Neural cell (in vitro differentiated cells): ENCODE results near the gene ARHGEF7. TPM values are rescaled to one million over a fixed set of nuclear protein-coding genes. Genes with fewer than 3 reads are reported as not detected.
"Not testable (repeated sequence)": the region's sequence is repeated elsewhere in the genome, so short reads cannot be mapped to it uniquely, and the experiment has no call there.

Experiments used
- H2AFZ ChIP-seq: fragments of 200-600, 300-800 bp; sonication (generic), shearing (Covaris generic); 2 replicates; pipeline ENCODE4 v1.6.0; 2014; ENCODE audit warnings: low read depth, mild to moderate bottlenecking, antibody characterized with exemption, low read length, moderate library complexity
- H3F3A ChIP-seq: fragments of 200-600 bp; shearing (Covaris generic); 2 replicates; pipeline ENCODE4 v1.6.1; 2016; ENCODE audit warnings: mild to moderate bottlenecking, moderate library complexity, mixed read lengths, antibody characterized with exemption, low read length; ENCODE audit not compliant: insufficient read depth, poor library complexity, severe bottlenecking
- H3K27ac ChIP-seq: fragments of 200-600, 300-800 bp; sonication (generic), shearing (Covaris generic); 2 replicates; pipeline ENCODE4 v1.5.1; 2014; ENCODE audit warnings: mild to moderate bottlenecking, low read length, moderate library complexity
- H3K27me3 ChIP-seq: fragments of 300-800, 200-600 bp; sonication (generic), shearing (Covaris generic); 2 replicates; pipeline ENCODE4 v1.6.0; 2014; ENCODE audit warnings: mild to moderate bottlenecking, low read depth, low read length, moderate library complexity; ENCODE audit not compliant: insufficient read depth
- H3K36me3 ChIP-seq: fragments of 300-800, 200-600 bp; sonication (generic), shearing (Covaris generic); 2 replicates; pipeline ENCODE4 v1.5.1; 2014; ENCODE audit warnings: mild to moderate bottlenecking, antibody characterized with exemption, low read length, moderate library complexity; ENCODE audit not compliant: insufficient read depth
- H3K4me2 ChIP-seq: fragments of 300-800, 200-600 bp; sonication (generic), shearing (Covaris generic); 2 replicates; pipeline ENCODE4 v1.6.0; 2014; ENCODE audit warnings: mild to moderate bottlenecking, low read length
- H3K4me3 ChIP-seq: fragments of 300-800, 200-600 bp; sonication (generic), shearing (Covaris generic); 2 replicates; pipeline ENCODE4 v1.5.1; 2014; ENCODE audit warnings: mild to moderate bottlenecking, low read length, moderate library complexity
- H3K79me2 ChIP-seq: fragments of 200-600 bp; shearing (Covaris generic); replicated peaks from 2 replicates; pipeline ENCODE4 v1.6.0; 2014; ENCODE audit warnings: mild to moderate bottlenecking, low read length, moderate library complexity; ENCODE audit not compliant: insufficient read depth
- H3K9ac ChIP-seq: fragments of 300-800, 200-600 bp; sonication (generic), shearing (Covaris generic); 2 replicates; pipeline ENCODE4 v1.6.1; 2016; ENCODE audit warnings: mild to moderate bottlenecking, low read length, mixed read lengths
- H3K9me2 ChIP-seq: fragments of 200-600 bp; shearing (Covaris generic); 2 replicates; pipeline ENCODE4 v1.6.1; 2016; ENCODE audit warnings: mild to moderate bottlenecking, low read length, mixed read lengths; ENCODE audit not compliant: insufficient read depth
- H3K9me3 ChIP-seq: fragments of 200-600, 300-800 bp; sonication (generic), shearing (Covaris generic); 2 replicates; pipeline ENCODE4 v1.6.1; 2016; ENCODE audit warnings: mild to moderate bottlenecking, mixed run types, low read length, moderate library complexity, mixed read lengths
- H4K20me1 ChIP-seq: fragments of 200-600 bp; shearing (Covaris generic); 2 replicates; pipeline ENCODE4 v1.6.1; 2016; ENCODE audit warnings: mild to moderate bottlenecking, mixed run types; ENCODE audit not compliant: insufficient read depth
- CTCF ChIP-seq: fragments of 450-650 bp; IDR thresholded peaks from 2 replicates; pipeline ENCODE4 v1.5.1; 2014; ENCODE audit warnings: antibody characterized with exemption, mild to moderate bottlenecking, moderate library complexity; ENCODE audit not compliant: poor library complexity, severe bottlenecking
- EP300 ChIP-seq: fragments of 450-650 bp; conservative IDR thresholded peaks from 2 replicates; pipeline ENCODE4 v1.6.1; 2014; ENCODE audit warnings: antibody characterized with exemption, mild to moderate bottlenecking, moderate library complexity; ENCODE audit not compliant: poor library complexity, severe bottlenecking
- EZH2 ChIP-seq: fragments of 200-600, 300-800 bp; shearing (Covaris generic), sonication (generic); IDR thresholded peaks from 2 replicates; pipeline ENCODE4 v1.6.1; 2014; ENCODE audit warnings: antibody characterized with exemption, low read length, borderline replicate concordance, mild to moderate bottlenecking; ENCODE audit not compliant: insufficient read depth, poor library complexity, severe bottlenecking
- MXI1 ChIP-seq: fragments of 450-650 bp; conservative IDR thresholded peaks from 2 replicates; pipeline ENCODE4 v1.6.1; 2014; ENCODE audit warnings: antibody characterized with exemption, mild to moderate bottlenecking; ENCODE audit not compliant: poor library complexity, severe bottlenecking
- RAD21 ChIP-seq: fragments of 450-650 bp; conservative IDR thresholded peaks from 2 replicates; pipeline ENCODE4 v1.6.1; 2014; ENCODE audit warnings: antibody characterized with exemption, mild to moderate bottlenecking, moderate library complexity
- SMC3 ChIP-seq: fragments of 450-650 bp; conservative IDR thresholded peaks from 2 replicates; pipeline ENCODE4 v1.6.1; 2014; ENCODE audit warnings: antibody characterized with exemption, mild to moderate bottlenecking, moderate library complexity; ENCODE audit not compliant: poor library complexity
- TAF1 ChIP-seq: IDR thresholded peaks from 2 replicates; pipeline ENCODE4 v1.6.1; 2012; ENCODE audit warnings: low read depth
- polyA plus RNA-seq: library from polyadenylated mRNA; depleted of rRNA; stranded (reverse); fragments of >200 nt; gene quantifications from 2 replicates; pipeline ENCODE4 v1.2.3, GENCODE V29; 2014
- TF ChIP-seq, protein P1 (sequence below): IDR thresholded peaks from 2 replicates; pipeline ENCODE4 v1.6.1; 2012; ENCODE audit warnings: borderline replicate concordance

The ARHGEF7 gene
- polyA plus RNA-seq, 1 donor from 2014 or later: 155 TPM

DNA sequence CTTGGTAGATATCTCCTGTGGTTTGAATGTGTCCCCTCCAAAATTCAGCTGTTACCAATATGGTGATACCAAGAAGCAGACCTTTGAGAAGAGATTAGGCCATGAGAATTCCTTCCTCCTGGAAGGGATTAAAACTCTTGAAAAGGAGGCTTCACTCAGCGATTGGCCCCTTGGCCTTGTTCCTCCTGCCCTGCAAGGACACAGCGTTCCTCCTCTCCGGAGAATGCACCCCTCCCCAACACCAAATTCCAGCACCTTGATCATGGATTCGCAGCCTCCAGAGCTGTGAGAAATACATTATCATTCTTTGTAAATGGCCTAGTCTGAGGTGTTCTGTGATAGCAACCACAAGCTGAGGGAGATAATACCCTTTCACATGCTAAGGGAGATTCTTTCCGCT is 34.5 kb upstream of the ARHGEF7 start:
- Histone ChIP-seq H3F3A (no peaks in the 10 kb centered on the region), H3K27me3 (no peaks in the 10 kb centered on the region), H4K20me1 (no peaks in the 10 kb centered on the region), H3K36me3 (no peaks in the 10 kb centered on the region), H3K27ac (no peak overlapping the region), H3K9ac (no peak overlapping the region), H3K79me2 (no peaks in the 10 kb centered on the region), H2AFZ (no peak overlapping the region), H3K4me2 (no peak overlapping the region), H3K4me3 (no peak overlapping the region), H3K9me3 (no peaks in the 10 kb centered on the region), H3K9me2 (no peaks in the 10 kb centered on the region)
- TF ChIP-seq SMC3 (no peak), TAF1 (no peak), MXI1 (no peak), EZH2 (no peak), CTCF (no peak), RAD21 (no peak)

- H3K9ac ChIP-seq: no peak overlapping the region
- H3K79me2 ChIP-seq: no peaks in the 10 kb centered on the region
- H3K36me3 ChIP-seq: no peaks in the 10 kb centered on the region
- H3K4me2 ChIP-seq: no peak overlapping the region
- TF ChIP-seq MXI1: no peak
- no peak for TF ChIP-seq EZH2
- no peak for TF ChIP-seq RAD21
- TF ChIP-seq TAF1: no peak
- TF ChIP-seq, protein P1, sequence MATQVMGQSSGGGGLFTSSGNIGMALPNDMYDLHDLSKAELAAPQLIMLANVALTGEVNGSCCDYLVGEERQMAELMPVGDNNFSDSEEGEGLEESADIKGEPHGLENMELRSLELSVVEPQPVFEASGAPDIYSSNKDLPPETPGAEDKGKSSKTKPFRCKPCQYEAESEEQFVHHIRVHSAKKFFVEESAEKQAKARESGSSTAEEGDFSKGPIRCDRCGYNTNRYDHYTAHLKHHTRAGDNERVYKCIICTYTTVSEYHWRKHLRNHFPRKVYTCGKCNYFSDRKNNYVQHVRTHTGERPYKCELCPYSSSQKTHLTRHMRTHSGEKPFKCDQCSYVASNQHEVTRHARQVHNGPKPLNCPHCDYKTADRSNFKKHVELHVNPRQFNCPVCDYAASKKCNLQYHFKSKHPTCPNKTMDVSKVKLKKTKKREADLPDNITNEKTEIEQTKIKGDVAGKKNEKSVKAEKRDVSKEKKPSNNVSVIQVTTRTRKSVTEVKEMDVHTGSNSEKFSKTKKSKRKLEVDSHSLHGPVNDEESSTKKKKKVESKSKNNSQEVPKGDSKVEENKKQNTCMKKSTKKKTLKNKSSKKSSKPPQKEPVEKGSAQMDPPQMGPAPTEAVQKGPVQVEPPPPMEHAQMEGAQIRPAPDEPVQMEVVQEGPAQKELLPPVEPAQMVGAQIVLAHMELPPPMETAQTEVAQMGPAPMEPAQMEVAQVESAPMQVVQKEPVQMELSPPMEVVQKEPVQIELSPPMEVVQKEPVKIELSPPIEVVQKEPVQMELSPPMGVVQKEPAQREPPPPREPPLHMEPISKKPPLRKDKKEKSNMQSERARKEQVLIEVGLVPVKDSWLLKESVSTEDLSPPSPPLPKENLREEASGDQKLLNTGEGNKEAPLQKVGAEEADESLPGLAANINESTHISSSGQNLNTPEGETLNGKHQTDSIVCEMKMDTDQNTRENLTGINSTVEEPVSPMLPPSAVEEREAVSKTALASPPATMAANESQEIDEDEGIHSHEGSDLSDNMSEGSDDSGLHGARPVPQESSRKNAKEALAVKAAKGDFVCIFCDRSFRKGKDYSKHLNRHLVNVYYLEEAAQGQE: no peak
- no peak for TF ChIP-seq CTCF
- no peak for TF ChIP-seq SMC3
- TF ChIP-seq EP300: no peak
- no peaks in the 10 kb centered on the region for H3K27me3 ChIP-seq
- no peaks in the 10 kb centered on the region for H3K9me2 ChIP-seq
- H3K4me3 ChIP-seq: no peak overlapping the region
- no peak overlapping the region for H3K27ac ChIP-seq
- H3F3A ChIP-seq: no peaks in the 10 kb centered on the region
- no peaks in the 10 kb centered on the region for H3K9me3 ChIP-seq
- H2AFZ ChIP-seq: no peak overlapping the region
- no peaks in the 10 kb centered on the region for H4K20me1 ChIP-seq
These were observed 32.9 kb upstream of the ARHGEF7 start for GRCh38 chr13:111082240-111082639.

DNA sequence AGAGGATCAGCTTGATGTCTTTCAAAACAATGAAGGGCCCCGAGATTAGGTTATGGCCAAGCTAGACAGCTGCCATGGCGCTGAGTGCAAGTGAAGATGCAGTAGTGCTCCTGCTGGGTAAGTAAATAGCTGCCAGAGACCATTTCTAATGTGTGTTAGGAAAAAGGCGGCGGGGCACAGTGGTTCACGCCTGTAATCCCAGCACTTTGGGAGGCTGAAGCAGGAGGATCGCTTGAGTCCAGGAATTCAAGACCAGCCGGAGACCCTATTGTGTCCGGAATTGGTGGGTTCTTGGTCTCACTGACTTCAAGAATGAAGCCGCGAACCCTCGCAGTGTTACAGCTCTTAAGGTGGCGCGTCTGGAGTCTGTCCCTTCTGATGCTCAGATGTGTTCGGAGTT is 32.3 kb upstream of the ARHGEF7 start:
- not testable (repeated sequence) for H3K9ac ChIP-seq, H4K20me1 ChIP-seq, H3K79me2 ChIP-seq, H3K9me2 ChIP-seq, H3K27ac ChIP-seq, H3K36me3 ChIP-seq, H3K27me3 ChIP-seq, H2AFZ ChIP-seq, H3K4me3 ChIP-seq, H3F3A ChIP-seq, H3K4me2 ChIP-seq, H3K9me3 ChIP-seq

DNA sequence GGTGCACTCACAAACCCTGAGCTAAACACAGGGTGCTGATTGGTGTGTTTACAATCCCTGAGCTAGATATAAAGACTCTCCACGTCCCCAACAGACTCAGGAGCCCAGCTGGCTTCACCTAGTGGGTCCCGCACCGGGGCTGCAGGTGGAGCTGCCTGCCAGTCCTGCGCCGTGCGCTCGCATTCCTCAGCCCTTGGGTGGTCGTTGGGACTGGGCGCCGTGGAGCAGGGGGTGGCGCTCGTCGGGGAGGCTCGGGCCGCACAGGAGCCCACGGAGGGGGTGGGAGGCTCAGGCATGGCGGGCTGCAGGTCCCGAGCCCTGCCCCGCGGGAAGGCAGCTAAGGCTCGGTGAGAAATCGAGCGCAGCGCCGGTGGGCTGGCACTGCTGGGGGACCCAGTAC is 31.4 kb upstream of the ARHGEF7 start:
- not testable (repeated sequence) for H2AFZ ChIP-seq, H3K9ac ChIP-seq, H3F3A ChIP-seq, H3K4me3 ChIP-seq, H3K27ac ChIP-seq, H3K4me2 ChIP-seq, H4K20me1 ChIP-seq, H3K27me3 ChIP-seq, H3K9me3 ChIP-seq, H3K9me2 ChIP-seq, H3K79me2 ChIP-seq, H3K36me3 ChIP-seq
